ENCODE data around the gene ARID5A.
"Not testable (repeated sequence)": the region's sequence is repeated elsewhere in the genome, so short reads cannot be mapped to it uniquely, and the experiment has no call there.

ARID5A gene

DNA sequence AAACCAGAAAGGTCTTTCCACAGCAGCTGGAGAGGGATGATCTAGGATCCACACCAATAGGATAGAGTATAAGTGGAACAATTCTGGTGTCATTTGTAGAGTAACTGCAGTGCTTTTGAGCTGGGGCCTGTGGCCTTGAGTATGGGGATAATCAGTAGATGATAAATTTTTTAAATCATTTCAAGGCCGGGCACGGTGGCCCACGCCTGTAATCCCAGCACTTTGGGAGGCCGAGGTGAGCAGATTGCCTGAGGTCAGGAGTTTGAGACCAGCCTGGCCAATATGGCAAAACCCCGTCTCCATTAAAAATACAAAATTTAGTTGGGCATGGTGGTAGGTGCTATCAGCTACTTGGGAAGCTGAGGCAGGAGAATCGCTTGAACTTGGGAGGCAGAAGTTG lies 20.9 kb downstream of the ARID5A start:
- not testable (repeated sequence) for DNase-seq

DNA sequence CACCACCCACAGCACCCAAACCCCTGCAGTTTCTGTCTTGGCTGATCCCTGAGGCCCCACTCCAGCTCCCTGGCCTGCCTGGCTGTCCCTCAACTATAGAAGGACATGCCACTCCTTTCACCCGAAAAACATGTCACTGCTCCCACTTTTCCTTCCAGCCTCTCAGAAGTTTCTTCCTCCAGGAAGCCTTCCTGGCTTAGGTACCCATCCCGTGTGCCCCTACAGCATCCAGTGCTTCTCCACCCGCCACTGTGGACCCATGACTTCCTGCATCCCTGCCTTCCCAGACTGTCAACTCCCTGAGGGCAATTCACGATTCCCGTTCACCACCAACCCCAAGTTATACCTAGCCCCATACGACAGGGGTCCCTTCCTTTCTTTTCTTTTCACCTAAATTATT lies 21.5 kb downstream of the ARID5A start:
- DNase-seq = no peak

GRCh38 chr2:96558485-96558884 lies 21.9 kb downstream of the ARID5A start:
- no peak for DNase-seq

GRCh38 chr2:96564026-96564425 lies 27.5 kb downstream of the ARID5A start:
- DNase-seq = no peak

DNA sequence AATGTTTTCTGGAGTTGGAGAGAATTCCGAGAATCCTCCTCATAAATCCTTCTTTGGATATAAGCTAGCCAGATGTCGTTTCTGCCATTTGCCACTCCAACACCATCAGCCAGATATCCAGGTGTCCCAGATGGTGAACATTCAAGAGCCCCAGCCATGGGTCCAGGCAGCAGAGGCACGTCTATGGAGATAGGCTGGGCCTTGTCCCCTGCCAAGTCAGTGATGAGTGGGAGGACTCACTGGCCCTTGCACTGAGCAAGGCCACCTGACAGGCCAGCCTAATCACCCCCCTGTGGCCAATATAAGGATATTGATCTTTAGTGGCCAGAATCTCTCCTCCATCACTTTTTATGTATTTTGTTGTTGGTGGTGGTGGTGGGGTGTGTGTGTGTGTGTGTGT lies 28.0 kb downstream of the ARID5A start:
- DNase-seq = no peak

DNA sequence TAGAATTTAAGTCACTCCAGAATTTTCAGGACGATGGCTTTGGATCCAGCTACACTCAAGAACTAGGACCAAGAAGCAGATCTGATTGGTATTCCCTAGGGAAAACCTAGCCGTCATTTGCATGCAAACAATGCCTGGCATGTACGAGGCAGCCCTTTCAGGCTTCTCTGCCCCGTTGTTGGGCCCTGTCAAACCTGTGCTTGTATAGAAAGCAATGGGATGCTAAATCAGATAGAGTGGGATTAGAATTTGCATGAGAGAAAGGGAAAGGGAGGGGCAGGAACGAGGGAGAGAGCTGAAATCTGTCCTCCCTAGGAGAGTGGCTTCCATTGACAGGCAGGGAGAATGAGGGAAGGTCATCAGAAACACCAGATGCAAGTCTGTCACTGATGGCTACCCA lies 28.6 kb downstream of the ARID5A start:
- no peak for DNase-seq

DNA sequence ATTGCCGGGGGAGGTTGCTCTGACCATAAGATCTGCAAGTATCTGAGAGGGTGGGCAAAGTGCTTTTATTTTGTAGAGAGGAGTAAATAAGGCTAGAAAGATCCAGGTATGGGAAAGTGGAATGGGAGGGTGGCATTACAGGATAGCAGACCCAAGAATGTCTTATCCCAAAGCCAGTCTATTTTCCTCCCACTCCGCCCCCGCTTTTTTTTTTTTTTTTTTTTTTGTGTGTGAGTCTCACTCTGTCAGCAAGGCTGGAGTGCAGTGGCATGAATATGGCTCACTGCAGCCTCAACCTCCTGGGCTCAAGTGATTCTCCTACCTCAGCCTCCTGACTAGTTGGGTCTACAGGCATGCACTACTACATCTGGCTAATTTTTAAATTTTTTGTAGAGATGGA lies 31.5 kb downstream of the ARID5A start:
- no peak for DNase-seq

GRCh38 chr2:96574364-96574763 lies 37.8 kb downstream of the ARID5A start:
- DNase-seq = no peak

- no peak for DNase-seq
These were observed 39.4 kb downstream of the ARID5A start for GRCh38 chr2:96575785-96576456.

GRCh38 chr2:96577501-96577900 lies 40.9 kb downstream of the ARID5A start:
- DNase-seq = no peak

DNA sequence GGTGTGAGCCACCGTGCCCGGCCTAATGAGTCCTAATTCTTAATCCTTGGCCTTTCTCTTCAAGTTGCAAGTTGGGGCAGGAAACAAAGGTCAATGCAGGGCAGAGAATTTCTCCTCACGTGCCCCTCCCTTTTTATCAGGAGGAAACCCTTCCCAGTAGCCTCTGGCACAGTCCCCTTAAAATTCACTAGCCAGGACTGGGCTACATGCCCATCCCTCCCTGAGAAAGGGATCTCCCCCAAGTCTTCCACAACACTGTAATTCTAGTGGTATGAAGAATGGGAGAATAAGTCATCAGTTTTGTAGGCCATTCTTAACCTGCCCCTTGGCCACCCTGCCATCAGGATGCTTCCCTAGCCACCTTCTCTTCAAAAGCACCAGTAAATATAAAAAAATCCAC lies 42.2 kb downstream of the ARID5A start:
- DNase-seq = no peak

DNA sequence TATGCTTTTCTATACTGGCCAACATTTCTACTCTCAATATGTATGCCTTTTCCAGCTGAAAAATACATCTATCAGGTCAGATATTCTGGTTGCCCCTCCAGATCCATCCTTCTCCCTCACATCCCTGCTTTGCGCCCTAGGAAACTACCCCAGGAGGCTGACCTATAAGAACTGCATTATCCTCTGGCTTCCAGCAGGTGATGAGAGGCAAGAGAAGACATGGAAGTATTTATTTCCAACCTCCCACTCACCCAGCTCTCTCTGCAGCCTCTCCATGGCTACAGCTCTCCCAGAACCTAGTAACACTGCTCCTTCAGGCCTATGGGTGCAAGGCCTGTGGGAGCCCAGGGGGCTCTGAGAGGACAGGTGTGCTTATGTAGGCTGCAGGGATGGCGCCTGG lies 42.9 kb downstream of the ARID5A start:
- no peak for DNase-seq

DNA sequence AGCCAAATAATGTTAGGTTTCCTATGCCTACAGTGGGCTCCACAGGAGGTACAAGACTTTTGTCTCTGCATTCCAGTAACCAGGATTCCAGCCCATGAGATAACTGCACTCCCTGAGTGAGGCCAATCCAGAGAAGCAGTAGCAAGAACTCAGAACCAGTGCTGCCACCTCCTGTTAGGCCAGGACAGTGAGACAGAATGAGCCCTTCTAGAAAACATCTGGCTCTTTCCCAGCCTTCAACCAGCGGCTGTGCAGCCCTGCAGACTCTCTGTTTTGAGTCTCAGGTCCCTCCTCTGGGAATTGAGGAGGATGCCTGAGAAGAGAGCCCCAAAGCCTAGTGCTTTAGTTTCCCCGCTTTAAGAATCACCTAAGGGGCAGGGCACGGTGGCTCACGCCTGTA lies 44.2 kb downstream of the ARID5A start:
- DNase-seq = peak in 1 of 2 donors; percentile 6

DNA sequence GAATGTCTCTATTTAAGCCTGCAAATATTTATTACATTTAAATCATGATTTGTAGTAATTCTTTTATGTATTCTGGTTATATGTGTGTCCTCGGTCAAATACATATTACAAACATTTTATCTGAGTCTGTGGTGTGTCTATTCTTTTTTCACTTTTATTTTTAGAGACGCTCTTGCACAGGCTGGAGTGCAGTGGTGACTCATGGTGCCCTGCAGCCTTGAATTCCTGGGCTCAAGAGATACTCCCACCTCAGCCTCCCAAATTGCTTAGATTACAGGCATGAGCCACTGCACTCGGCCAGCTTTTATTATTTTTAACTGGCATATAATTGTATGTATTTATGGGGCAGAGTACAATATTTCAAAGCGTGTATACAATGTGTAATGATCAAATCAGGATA lies 47.5 kb downstream of the ARID5A start:
- no peak for DNase-seq

- DNase-seq = peak; percentile 29 to 52
These were observed 51.3 kb downstream of the ARID5A start for GRCh38 chr2:96587843-96588242.

DNA sequence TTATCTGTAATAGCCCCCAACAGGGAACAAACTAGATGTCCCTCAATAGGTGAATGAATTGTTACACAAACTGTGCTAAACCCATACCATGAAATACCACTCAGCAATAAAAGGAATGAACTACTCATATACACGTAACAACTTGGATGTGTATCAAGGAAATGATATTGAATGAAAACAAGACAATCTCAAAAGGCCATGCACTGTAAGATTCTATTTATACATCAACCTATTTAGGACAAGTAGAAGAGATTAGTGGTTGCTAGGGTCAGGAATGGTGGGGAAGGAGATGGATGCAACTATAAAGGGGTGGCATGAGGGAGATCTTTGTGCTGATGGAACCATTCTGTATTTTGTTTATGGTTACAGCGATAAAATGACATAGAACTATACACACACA lies 54.5 kb downstream of the ARID5A start:
- no peak for DNase-seq

GRCh38 chr2:96591494-96591893 lies 54.9 kb downstream of the ARID5A start:
- DNase-seq = no peak

- DNase-seq = no peak
These were observed 57.7 kb downstream of the ARID5A start for GRCh38 chr2:96594282-96594681.

GRCh38 chr2:96594691-96595152 lies 58.2 kb downstream of the ARID5A start:
- DNase-seq = no peak

DNA sequence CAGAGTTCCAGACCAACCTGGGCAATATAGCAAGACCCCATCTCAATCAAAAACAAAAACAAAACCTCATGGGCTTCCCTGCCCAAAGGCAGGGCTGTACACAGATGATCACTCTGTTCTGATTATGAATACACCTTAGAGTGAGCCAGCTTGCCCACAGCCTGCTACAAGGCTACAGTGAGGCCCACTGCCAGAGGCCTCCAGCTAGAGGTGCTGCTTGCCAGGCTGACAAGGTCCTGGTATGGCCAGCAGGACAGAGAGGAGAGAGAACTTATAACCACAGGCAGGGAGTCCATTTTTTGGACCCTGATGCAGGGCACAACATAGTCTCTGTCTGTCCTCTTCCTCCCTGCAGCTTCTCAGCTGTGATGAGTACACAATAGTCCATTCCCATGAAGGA lies 60.0 kb downstream of the ARID5A start:
- no peak for DNase-seq

DNA sequence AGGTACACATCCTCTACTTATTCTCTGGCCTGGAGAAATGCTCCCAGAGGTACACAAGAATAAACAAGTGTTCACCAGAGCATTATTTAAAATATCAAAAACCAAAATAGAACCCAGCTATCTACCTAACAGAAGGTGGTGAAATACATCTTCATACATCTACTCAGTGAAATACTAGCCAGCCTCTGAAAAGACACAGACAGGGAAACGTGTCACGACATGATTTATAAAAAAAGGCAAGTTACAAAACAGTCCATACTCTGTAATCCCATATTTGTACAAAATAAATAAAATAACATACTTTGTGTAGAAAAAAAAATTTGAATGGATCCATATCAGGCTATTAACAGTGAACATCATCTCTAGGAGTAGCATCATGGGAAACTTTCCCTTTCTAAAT lies 63.4 kb downstream of the ARID5A start:
- no peak for DNase-seq

- no peak for DNase-seq
These were observed 65.1 kb downstream of the ARID5A start for GRCh38 chr2:96601382-96602292.

Measured in inflammatory macrophage treated with lipopolysaccharide for 1 hour (primary cell).